ENCODE results near the gene PIP5K1B.
A peak's percentile ranks its signal among the peaks of the same experiment; 100 is the strongest.

PIP5K1B gene

DNA sequence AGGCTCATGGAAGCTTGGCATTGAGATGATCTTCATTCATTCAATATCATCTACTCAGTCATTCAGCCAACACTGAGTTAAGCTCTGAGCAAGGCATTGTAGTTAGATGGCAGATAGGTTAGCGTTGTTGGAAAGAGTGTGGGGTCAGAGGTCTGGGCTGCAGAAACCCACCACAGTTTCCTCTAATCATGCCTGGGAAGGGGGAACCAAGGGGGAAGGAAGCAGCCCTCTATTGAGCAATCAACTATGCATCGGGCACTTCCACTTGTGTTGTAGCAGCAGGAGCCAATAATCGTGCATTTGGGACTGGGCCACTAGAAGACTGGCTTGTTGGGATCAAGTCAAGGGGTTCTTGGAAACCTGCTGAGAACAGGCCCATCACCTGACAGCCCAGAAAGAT is 139.1 kb downstream of the PIP5K1B start:
- H3K4me1 ChIP-seq: no peaks in the 10 kb centered on the region
- H3K9me3 ChIP-seq (ENCODE audit: control insufficient read depth, low read length): no peaks in the 10 kb centered on the region
- H2AFZ ChIP-seq: no peak overlapping the region
- TF ChIP-seq, protein P1, sequence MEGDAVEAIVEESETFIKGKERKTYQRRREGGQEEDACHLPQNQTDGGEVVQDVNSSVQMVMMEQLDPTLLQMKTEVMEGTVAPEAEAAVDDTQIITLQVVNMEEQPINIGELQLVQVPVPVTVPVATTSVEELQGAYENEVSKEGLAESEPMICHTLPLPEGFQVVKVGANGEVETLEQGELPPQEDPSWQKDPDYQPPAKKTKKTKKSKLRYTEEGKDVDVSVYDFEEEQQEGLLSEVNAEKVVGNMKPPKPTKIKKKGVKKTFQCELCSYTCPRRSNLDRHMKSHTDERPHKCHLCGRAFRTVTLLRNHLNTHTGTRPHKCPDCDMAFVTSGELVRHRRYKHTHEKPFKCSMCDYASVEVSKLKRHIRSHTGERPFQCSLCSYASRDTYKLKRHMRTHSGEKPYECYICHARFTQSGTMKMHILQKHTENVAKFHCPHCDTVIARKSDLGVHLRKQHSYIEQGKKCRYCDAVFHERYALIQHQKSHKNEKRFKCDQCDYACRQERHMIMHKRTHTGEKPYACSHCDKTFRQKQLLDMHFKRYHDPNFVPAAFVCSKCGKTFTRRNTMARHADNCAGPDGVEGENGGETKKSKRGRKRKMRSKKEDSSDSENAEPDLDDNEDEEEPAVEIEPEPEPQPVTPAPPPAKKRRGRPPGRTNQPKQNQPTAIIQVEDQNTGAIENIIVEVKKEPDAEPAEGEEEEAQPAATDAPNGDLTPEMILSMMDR (IDR thresholded peaks at IDR 0.05): no peak
- H3K4me3 ChIP-seq (ENCODE audit: low read depth, low read length): no peak overlapping the region
- no peaks in the 10 kb centered on the region for H3K27me3 ChIP-seq (ENCODE audit: control insufficient read depth, insufficient read depth, low read length)
- no peak overlapping the region for H3K27ac ChIP-seq
- H3K9ac ChIP-seq: no peak overlapping the region
- H3K36me3 ChIP-seq (ENCODE audit: control insufficient read depth, insufficient read depth, low read length): no peaks in the 10 kb centered on the region
- H3K79me2 ChIP-seq: no peaks in the 10 kb centered on the region
- no peak overlapping the region for H3K4me2 ChIP-seq (ENCODE audit: low read length)

DNA sequence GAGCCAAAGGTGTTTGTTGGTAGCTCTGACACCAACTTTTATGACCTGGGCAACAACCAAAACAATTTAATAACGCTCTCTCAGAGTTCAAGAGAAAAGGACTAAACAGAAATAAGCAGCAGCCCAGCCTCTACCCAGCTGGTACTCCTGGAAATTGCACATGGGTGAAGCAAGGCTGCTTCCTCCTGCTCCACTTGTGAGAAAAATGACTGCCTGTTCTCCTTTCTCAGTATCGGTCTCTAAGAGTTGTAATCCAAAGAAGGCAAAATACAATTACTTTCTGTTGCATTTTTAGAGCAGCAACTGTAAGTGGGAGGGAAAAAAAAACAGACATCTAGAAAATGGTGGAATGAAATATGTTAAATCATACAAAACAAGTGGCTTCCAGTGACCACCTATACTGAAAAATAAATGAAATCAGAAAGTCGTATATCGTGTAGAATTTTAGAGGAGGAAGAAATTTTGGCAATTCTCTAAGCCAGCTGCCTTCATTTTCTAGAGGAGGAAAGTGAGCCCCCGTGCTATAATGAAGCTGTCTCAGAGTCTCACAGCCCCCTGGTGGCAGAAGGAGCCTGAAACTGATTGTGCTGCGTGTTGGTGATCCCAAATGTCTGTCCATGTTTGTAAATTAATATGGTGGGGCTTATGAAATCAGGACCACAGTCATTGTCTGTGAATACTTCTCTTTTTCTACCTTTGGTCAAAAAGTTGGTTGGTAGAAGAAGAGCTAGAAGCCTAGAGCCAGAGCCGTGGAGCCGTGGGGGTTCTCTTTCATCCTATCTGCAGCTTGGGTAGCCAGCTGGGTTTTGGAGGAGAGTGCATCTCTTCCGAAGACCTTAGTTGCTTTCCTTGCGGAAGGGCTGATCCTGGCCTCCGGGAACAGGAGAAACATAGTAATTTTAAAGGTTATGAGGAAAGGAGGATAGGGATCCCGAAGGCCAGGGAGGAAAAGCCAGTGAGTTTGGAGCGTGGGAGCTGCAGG is 139.9 kb downstream of the PIP5K1B start:
- H2AFZ ChIP-seq: peak overlapping the region; percentile 38
- H3K79me2 ChIP-seq: no peaks in the 10 kb centered on the region
- H3K27me3 ChIP-seq (ENCODE audit: control insufficient read depth, insufficient read depth, low read length): no peaks in the 10 kb centered on the region
- H3K9me3 ChIP-seq (ENCODE audit: control insufficient read depth, low read length): no peaks in the 10 kb centered on the region
- H3K9ac ChIP-seq: no peak overlapping the region
- TF ChIP-seq, protein P1 (IDR thresholded peaks at IDR 0.05): peak; percentile 28
- H3K4me1 ChIP-seq: no peaks in the 10 kb centered on the region
- H3K27ac ChIP-seq: no peak overlapping the region
- H3K4me2 ChIP-seq (ENCODE audit: low read length): no peak overlapping the region
- no peaks in the 10 kb centered on the region for H3K36me3 ChIP-seq (ENCODE audit: control insufficient read depth, insufficient read depth, low read length)
- H3K4me3 ChIP-seq (ENCODE audit: low read depth, low read length): no peak overlapping the region

DNA sequence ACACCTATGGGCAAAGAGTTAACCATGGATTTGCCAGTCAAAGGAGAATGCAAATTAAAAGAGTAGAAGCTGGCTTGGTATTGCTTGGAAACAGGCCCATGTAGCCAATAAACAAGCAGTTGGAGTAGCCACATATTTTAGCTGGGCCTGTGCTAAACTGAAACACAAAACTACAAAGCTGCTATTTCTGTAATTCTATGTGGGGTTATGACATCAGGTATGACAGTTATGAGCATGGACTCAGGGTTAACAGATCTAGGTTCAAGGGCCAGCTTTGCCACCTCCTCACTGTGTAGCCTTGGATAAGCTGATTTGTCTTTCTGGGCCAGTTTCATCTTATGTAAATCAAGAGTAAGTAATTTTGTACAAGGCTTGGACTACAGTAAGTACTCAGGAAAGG is 142.7 kb downstream of the PIP5K1B start:
- Histone ChIP-seq H3K36me3 (ENCODE audit: control insufficient read depth, insufficient read depth, low read length) (no peaks in the 10 kb centered on the region), H3K9me3 (ENCODE audit: control insufficient read depth, low read length) (no peaks in the 10 kb centered on the region), H3K27ac (no peak overlapping the region), H3K4me1 (no peaks in the 10 kb centered on the region), H3K79me2 (no peaks in the 10 kb centered on the region), H3K9ac (no peak overlapping the region), H2AFZ (no peak overlapping the region), H3K4me2 (ENCODE audit: low read length) (no peak overlapping the region), H3K27me3 (ENCODE audit: control insufficient read depth, insufficient read depth, low read length) (no peaks in the 10 kb centered on the region), H3K4me3 (ENCODE audit: low read depth, low read length) (no peak overlapping the region)
- TF ChIP-seq, protein P1 (IDR thresholded peaks at IDR 0.05): no peak

DNA sequence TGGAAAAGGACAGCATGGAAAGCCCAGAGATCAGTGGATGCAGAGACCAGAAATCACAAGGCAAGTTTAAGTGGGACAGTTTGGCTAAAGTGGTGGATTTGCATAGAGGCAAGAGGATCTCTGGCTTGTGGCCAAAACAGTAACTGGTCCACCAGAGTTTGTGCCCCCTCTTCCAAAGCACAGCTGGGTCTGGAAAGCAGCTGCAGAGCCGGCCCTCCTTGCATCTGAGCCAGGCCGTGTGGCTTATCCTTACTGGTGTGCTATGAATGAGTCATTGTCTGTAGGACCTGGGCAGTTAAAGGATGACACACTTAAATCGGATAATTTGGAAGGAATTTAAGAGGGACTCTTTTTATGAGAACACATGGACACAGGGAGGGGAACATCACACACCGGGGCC is 146.6 kb downstream of the PIP5K1B start:
- Histone ChIP-seq H3K4me3 (ENCODE audit: low read depth, low read length) (no peak overlapping the region), H3K9ac (no peak overlapping the region), H3K4me1 (no peaks in the 10 kb centered on the region), H3K36me3 (ENCODE audit: control insufficient read depth, insufficient read depth, low read length) (no peaks in the 10 kb centered on the region), H3K27ac (no peak overlapping the region), H3K27me3 (ENCODE audit: control insufficient read depth, insufficient read depth, low read length) (no peaks in the 10 kb centered on the region), H2AFZ (no peak overlapping the region), H3K4me2 (ENCODE audit: low read length) (no peak overlapping the region), H3K79me2 (no peaks in the 10 kb centered on the region), H3K9me3 (ENCODE audit: control insufficient read depth, low read length) (no peaks in the 10 kb centered on the region)
- TF ChIP-seq, protein P1 (IDR thresholded peaks at IDR 0.05): no peak
